HEK293 (cell line): Measurements from ENCODE around the gene PANK4.

Source experiments
- CTCF ChIA-PET: fragments of 350-600 bp; formaldehyde crosslinking; extraction: SDS; loops from one replicate; lab custom pipeline; 2021; ENCODE audit warnings: antibody characterized with exemption; lab: Yijun Ruan, JAX
- POLR2A ChIA-PET: fragments of 300-600 bp; formaldehyde crosslinking; extraction: SDS; loops from one replicate; lab custom pipeline; 2020; ENCODE audit warnings: antibody characterized with exemption, inconsistent platforms; lab: Yijun Ruan, JAX
- H3K27ac ChIP-seq: fragments of 200-500 bp; sonication (Bioruptor generic); 2 replicates; pipeline ENCODE4 v1.5.1; 2014; ENCODE audit warnings: low read depth, low read length, control low read depth, inconsistent platforms; ENCODE audit errors: extremely low read depth
- H3K36me3 ChIP-seq, 2 experiments: fragments of 200-500 bp in 1 of 2; sonication (Bioruptor generic) in 1 of 2; 1 replicate in 1 of 2; 2 replicates in 1 of 2; pipeline ENCODE4 v1.5.1; 2014 to 2017; ENCODE audit warnings: inconsistent platforms in 2 of 2, low read length in 2 of 2; ENCODE audit not compliant: control insufficient read depth in 2 of 2, insufficient read depth in 1 of 2
- H3K4me1 ChIP-seq: fragments of 200-500 bp; sonication (Bioruptor generic); 2 replicates; pipeline ENCODE4 v1.5.1; 2014; ENCODE audit warnings: mild to moderate bottlenecking, low read length, inconsistent platforms; ENCODE audit not compliant: control insufficient read depth, insufficient read depth
- H3K4me3 ChIP-seq: 2 replicates; pipeline ENCODE4 v1.5.1; 2011; ENCODE audit warnings: low read depth, mild to moderate bottlenecking, control low read depth, low read length, moderate library complexity
- H3K9me3 ChIP-seq: fragments of 200-500 bp; sonication (Bioruptor generic); 2 replicates; pipeline ENCODE4 v1.5.1; 2014; ENCODE audit warnings: low read depth, low read length, inconsistent platforms; ENCODE audit not compliant: control insufficient read depth, insufficient read depth
- BCL11A ChIP-seq: fragments of 450-650 bp; formaldehyde crosslinking; IDR thresholded peaks from 2 replicates; pipeline ENCODE4 v1.5.1; 2016; ENCODE audit warnings: low read depth, missing biosample characterization, missing genetic modification characterization
- GLI2 ChIP-seq: fragments of 450-650 bp; formaldehyde crosslinking; IDR thresholded peaks from 2 replicates; pipeline ENCODE4; 2017; ENCODE audit warnings: missing biosample characterization, missing genetic modification characterization, low read depth, borderline replicate concordance
- SETDB1 ChIP-seq: IDR thresholded peaks from one replicate; pipeline ENCODE4 v1.6.1; 2017; ENCODE audit warnings: mild to moderate bottlenecking, low read length, moderate library complexity, mixed read lengths; ENCODE audit not compliant: insufficient read length
- ZNF138 ChIP-seq: fragments of 450-650 bp; formaldehyde crosslinking; IDR thresholded peaks from 2 replicates; pipeline ENCODE4 v1.5.1; 2016; ENCODE audit warnings: missing biosample characterization, missing genetic modification characterization, borderline replicate concordance
- ZNF169 ChIP-seq: fragments of 450-650 bp; formaldehyde crosslinking; IDR thresholded peaks from 2 replicates; pipeline ENCODE4 v1.5.1; 2016; ENCODE audit warnings: missing biosample characterization, missing genetic modification characterization
- ZNF239 ChIP-seq: fragments of 450-650 bp; formaldehyde crosslinking; IDR thresholded peaks from 2 replicates; pipeline ENCODE4 v1.5.1; 2016; ENCODE audit warnings: missing biosample characterization, missing genetic modification characterization
- ZNF335 ChIP-seq: fragments of 450-650 bp; formaldehyde crosslinking; conservative IDR thresholded peaks from 2 replicates; pipeline ENCODE4 v1.5.1; 2016; ENCODE audit warnings: missing biosample characterization, missing genetic modification characterization
- ZNF394 ChIP-seq: fragments of 450-650 bp; formaldehyde crosslinking; IDR thresholded peaks from 2 replicates; pipeline ENCODE4 v1.5.1; 2016; ENCODE audit warnings: missing biosample characterization, missing genetic modification characterization, mild to moderate bottlenecking, moderate library complexity, borderline replicate concordance
- ZNF558 ChIP-seq: fragments of 450-650 bp; formaldehyde crosslinking; IDR thresholded peaks from 2 replicates; pipeline ENCODE4 v1.5.1; 2016; ENCODE audit warnings: missing biosample characterization, missing genetic modification characterization
- ZNF560 ChIP-seq: fragments of 450-650 bp; formaldehyde crosslinking; IDR thresholded peaks from 2 replicates; pipeline ENCODE4 v1.5.1; 2017; ENCODE audit warnings: missing biosample characterization, missing genetic modification characterization, borderline replicate concordance
- ZNF571 ChIP-seq: fragments of 450-650 bp; formaldehyde crosslinking; IDR thresholded peaks from 2 replicates; pipeline ENCODE4 v1.5.0; 2017; ENCODE audit warnings: missing biosample characterization, missing genetic modification characterization
- ZNF610 ChIP-seq: fragments of 450-650 bp; formaldehyde crosslinking; IDR thresholded peaks from 2 replicates; pipeline ENCODE4 v1.5.1; 2016; ENCODE audit warnings: missing biosample characterization, missing genetic modification characterization, borderline replicate concordance
- ZNF830 ChIP-seq: fragments of 450-650 bp; IDR thresholded peaks from 2 replicates; pipeline ENCODE4 v1.5.0; 2018; ENCODE audit warnings: missing biosample characterization, missing genetic modification characterization, low read depth, mild to moderate bottlenecking, moderate library complexity
- TF ChIP-seq, protein P1 (sequence below): fragments of 450-650 bp; formaldehyde crosslinking; IDR thresholded peaks from 2 replicates; pipeline ENCODE4 v1.5.1; 2016; ENCODE audit warnings: missing biosample characterization, missing genetic modification characterization
- TF ChIP-seq, protein P2 (sequence below): fragments of 450-650 bp; formaldehyde crosslinking; IDR thresholded peaks from 2 replicates; pipeline ENCODE4 v1.5.1; 2016; ENCODE audit warnings: missing biosample characterization, missing genetic modification characterization, low read depth
- TF ChIP-seq, protein P3 (sequence below): fragments of 450-650 bp; formaldehyde crosslinking; IDR thresholded peaks from 2 replicates; pipeline ENCODE4 v1.5.1; 2016; ENCODE audit warnings: missing biosample characterization, missing genetic modification characterization, low read depth
- TF ChIP-seq, protein P4 (sequence below): fragments of 450-650 bp; formaldehyde crosslinking; IDR thresholded peaks from 2 replicates; pipeline ENCODE4 v1.5.1; 2016; ENCODE audit warnings: missing biosample characterization, missing genetic modification characterization

The PANK4 gene

DNA sequence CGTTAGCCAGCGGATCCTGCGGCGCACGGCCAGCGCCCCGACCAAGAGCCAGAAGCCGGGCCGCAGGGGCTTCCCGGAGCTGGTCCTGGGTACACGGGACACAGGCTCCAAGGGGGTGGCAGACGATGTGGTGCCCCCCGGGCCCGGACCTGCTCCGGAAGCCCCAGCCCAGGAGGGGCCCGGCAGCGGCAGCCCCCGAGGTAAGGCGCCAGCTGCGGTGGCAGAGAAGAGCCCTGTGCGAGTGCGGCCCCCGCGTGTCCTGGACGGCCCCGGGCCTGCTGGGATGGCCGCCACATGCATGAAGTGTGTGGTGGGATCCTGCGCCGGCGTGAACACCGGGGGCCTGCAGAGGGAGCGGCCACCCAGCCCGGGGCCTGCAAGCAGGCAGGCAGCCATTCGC, 24.2 kb downstream of the PANK4 start:
- TF ChIP-seq, protein P1, sequence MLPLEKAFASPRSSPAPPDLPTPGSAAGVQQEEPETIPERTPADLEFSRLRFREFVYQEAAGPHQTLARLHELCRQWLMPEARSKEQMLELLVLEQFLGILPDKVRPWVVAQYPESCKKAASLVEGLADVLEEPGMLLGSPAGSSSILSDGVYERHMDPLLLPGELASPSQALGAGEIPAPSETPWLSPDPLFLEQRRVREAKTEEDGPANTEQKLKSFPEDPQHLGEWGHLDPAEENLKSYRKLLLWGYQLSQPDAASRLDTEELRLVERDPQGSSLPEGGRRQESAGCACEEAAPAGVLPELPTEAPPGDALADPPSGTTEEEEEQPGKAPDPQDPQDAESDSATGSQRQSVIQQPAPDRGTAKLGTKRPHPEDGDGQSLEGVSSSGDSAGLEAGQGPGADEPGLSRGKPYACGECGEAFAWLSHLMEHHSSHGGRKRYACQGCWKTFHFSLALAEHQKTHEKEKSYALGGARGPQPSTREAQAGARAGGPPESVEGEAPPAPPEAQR (tag by site-specific recombination): no peak
- TF ChIP-seq, all 188 proteins: peak for 0
- ChIA-PET CTCF (no interaction called here), POLR2A (interaction anchor here (1.6 kb wide), 1 partner anchor 44 kb away, joined by 4 read pairs; no protein-coding TSS in a partner anchor)
- Histone ChIP-seq H3K9me3 (no peaks in the 10 kb centered on the region), H3K27ac (no peak overlapping the region), H3K4me3 (no peak overlapping the region), H3K4me1 (no peaks in the 10 kb centered on the region), H3K36me3 (peaks cover 0 to 5% of the 10 kb centered on the region in 2 experiments; a peak in 1 of 3 replicates)

DNA sequence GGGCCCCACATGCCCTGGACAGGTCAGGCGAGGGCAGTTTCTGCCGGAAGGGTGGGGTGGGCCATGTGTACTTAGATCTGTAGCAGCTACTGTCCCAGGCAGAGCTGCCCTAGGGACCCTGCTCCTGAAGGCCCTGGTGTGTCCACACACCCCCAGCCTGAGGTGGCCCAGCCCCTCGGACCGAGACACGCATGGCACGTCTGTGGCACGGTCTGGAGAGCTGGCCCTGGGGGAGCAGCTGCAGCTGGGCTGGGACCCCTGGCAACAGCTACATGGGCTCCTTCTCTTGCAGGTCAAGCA, 24.6 kb downstream of the PANK4 start:
- ChIA-PET POLR2A (interaction anchor here (1.6 kb wide), 1 partner anchor 44 kb away, joined by 4 read pairs; no protein-coding TSS in a partner anchor), CTCF (no interaction called here)
- Histone ChIP-seq H3K36me3 (peaks cover 0 to under 1% of the 10 kb centered on the region in 2 experiments; a peak in 1 of 3 replicates), H3K4me3 (no peak overlapping the region), H3K9me3 (no peaks in the 10 kb centered on the region)
- TF ChIP-seq ZNF558 (tag by site-specific recombination) (no peak), GLI2 (no peak), ZNF560 (tag by site-specific recombination) (no peak), ZNF571 (tag by site-specific recombination) (no peak), ZNF335 (tag by site-specific recombination) (no peak), ZNF394 (no peak), SETDB1 (no peak), ZNF830 (tag by site-specific recombination) (no peak), ZNF169 (tag by site-specific recombination) (no peak), ZNF239 (no peak), ZNF138 (tag by site-specific recombination) (no peak), BCL11A (tag by site-specific recombination) (no peak), ZNF610 (no peak)
- TF ChIP-seq, protein P2, sequence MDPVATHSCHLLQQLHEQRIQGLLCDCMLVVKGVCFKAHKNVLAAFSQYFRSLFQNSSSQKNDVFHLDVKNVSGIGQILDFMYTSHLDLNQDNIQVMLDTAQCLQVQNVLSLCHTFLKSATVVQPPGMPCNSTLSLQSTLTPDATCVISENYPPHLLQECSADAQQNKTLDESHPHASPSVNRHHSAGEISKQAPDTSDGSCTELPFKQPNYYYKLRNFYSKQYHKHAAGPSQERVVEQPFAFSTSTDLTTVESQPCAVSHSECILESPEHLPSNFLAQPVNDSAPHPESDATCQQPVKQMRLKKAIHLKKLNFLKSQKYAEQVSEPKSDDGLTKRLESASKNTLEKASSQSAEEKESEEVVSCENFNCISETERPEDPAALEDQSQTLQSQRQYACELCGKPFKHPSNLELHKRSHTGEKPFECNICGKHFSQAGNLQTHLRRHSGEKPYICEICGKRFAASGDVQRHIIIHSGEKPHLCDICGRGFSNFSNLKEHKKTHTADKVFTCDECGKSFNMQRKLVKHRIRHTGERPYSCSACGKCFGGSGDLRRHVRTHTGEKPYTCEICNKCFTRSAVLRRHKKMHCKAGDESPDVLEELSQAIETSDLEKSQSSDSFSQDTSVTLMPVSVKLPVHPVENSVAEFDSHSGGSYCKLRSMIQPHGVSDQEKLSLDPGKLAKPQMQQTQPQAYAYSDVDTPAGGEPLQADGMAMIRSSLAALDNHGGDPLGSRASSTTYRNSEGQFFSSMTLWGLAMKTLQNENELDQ (tag by site-specific recombination): no peak
- TF ChIP-seq, protein P3, sequence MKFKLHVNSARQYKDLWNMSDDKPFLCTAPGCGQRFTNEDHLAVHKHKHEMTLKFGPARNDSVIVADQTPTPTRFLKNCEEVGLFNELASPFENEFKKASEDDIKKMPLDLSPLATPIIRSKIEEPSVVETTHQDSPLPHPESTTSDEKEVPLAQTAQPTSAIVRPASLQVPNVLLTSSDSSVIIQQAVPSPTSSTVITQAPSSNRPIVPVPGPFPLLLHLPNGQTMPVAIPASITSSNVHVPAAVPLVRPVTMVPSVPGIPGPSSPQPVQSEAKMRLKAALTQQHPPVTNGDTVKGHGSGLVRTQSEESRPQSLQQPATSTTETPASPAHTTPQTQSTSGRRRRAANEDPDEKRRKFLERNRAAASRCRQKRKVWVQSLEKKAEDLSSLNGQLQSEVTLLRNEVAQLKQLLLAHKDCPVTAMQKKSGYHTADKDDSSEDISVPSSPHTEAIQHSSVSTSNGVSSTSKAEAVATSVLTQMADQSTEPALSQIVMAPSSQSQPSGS: no peak
- TF ChIP-seq, protein P4, sequence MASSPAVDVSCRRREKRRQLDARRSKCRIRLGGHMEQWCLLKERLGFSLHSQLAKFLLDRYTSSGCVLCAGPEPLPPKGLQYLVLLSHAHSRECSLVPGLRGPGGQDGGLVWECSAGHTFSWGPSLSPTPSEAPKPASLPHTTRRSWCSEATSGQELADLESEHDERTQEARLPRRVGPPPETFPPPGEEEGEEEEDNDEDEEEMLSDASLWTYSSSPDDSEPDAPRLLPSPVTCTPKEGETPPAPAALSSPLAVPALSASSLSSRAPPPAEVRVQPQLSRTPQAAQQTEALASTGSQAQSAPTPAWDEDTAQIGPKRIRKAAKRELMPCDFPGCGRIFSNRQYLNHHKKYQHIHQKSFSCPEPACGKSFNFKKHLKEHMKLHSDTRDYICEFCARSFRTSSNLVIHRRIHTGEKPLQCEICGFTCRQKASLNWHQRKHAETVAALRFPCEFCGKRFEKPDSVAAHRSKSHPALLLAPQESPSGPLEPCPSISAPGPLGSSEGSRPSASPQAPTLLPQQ (tag by site-specific recombination): no peak
- TF ChIP-seq, all 188 proteins: peak for 0
- H3K27ac ChIP-seq: no peak overlapping the region
- H3K4me1 ChIP-seq: no peaks in the 10 kb centered on the region
